ENCODE data around the gene COL24A1.
"Not testable (repeated sequence)": the region's sequence is repeated elsewhere in the genome, so short reads cannot be mapped to it uniquely, and the experiment has no call there.

Gene COL24A1

DNA sequence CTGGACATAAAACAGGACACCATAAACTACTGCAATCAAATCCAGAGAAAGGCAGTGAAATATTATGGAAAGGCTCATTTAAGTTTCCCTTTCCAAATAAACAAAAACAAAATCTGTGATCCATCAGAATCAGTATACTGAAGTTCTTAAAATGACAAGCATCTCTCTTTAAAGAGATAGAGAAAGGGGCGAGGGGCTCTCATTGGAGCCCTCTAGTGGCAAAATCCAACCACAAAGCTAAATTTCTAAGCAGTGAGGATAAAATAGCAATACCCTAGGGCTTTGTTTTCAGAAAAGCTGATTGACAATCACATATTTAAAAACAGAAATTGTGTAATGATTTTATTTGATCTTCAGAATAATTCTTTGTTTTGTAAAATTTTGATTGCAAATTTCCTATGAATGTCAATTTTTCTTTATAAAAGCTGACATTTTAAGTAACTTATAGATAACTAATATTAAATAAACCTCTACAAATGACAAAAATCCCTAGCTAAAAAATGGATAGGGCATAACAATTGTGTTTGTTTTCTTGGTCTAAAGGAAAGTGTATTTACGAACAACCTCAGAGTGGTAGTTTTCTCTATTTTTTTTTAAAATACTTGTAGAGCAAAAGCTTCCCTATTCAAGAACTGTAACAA is 138.2 kb downstream of the COL24A1 start:
- peak; percentile 3 for DNase-seq (ENCODE audit: insufficient read length, low spot score)

DNA sequence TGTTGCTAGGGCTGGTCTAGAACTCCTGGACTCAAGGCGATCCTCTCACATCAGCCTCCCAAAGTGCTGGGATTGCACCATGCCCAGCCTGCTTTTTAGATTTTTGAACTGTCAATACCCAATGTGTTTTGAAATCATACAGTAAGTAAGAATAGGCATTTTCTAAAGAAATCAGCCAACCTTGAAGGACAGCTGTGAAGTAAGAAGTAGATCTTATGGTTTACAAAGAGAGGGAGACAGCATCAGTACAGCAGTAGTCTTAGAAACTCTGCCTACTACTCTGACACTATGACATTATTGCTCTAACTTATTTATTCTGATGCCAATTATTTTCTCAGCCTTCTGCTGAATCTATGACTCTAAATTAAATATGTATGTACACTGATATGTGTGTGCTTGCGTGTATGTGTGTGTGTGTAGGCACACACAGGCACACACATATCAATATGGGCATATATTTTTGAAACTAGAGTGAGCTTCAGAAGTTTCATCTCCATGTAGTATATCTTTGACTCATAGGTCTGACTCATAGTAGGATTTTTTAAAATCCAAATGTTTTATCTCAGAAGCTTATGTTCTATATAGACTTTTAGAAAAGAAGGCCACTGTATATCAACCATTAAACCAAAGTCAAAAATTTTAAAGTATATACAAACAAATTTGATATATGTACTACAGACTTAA is 140.4 kb downstream of the COL24A1 start:
- TF ChIP-seq POLR2A (IDR thresholded peaks at IDR 0.05; ENCODE audit: low read depth, low read length) = no peak
- FAIRE-seq = no peak

More for the DNA sequence above, 138.2 kb downstream of the COL24A1 start:
- TF ChIP-seq POLR2A (IDR thresholded peaks at IDR 0.05; ENCODE audit: low read depth, low read length) = no peak
- peak; percentile 76 for FAIRE-seq

DNA sequence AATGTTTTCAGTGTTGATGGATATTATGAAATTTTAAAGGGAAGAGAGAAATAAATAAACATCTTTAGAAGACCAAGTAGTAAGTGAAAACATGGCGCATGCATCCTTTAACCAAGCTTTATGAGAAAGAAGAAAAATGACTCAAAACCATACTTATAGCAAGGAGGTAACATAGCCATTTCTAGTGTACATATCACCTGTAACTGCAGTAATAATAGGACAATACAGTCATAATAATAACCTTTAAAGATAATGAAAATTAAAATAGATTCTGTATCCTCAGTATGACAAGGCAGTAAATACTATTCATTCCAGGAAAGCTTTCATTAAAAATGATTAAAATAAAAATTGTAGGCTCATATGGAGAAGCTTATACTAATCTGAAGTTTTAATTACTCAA is 141.2 kb downstream of the COL24A1 start:
- no peak for FAIRE-seq
- DNase-seq (ENCODE audit: insufficient read length, low spot score) = no peak
- TF ChIP-seq POLR2A (IDR thresholded peaks at IDR 0.05; ENCODE audit: low read depth, low read length) = no peak

More for the DNA sequence above, 140.4 kb downstream of the COL24A1 start:
- no peak for DNase-seq (ENCODE audit: insufficient read length, low spot score)

DNA sequence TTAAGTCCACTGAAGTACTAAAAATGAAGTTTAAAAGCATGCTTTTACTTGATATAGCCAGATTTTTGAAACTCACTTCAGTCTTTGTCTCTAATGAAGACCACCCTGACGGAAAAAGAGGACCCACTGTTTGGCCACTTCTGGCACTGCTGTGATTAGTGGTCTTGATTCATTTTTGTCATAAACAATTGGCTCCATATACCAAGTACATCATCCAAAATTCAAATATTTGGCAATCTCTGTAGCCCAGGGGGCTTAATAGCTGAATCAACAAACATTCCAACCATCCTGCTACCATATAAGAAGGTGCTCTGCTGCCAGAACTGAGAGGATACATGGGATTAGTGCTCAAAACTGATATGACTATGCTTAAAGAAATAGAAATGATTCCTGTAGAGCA is 156.0 kb downstream of the COL24A1 start:
- FAIRE-seq (no peak), DNase-seq (ENCODE audit: insufficient read length, low spot score) (no peak)
- TF ChIP-seq POLR2A (IDR thresholded peaks at IDR 0.05; ENCODE audit: low read depth, low read length) = no peak

DNA sequence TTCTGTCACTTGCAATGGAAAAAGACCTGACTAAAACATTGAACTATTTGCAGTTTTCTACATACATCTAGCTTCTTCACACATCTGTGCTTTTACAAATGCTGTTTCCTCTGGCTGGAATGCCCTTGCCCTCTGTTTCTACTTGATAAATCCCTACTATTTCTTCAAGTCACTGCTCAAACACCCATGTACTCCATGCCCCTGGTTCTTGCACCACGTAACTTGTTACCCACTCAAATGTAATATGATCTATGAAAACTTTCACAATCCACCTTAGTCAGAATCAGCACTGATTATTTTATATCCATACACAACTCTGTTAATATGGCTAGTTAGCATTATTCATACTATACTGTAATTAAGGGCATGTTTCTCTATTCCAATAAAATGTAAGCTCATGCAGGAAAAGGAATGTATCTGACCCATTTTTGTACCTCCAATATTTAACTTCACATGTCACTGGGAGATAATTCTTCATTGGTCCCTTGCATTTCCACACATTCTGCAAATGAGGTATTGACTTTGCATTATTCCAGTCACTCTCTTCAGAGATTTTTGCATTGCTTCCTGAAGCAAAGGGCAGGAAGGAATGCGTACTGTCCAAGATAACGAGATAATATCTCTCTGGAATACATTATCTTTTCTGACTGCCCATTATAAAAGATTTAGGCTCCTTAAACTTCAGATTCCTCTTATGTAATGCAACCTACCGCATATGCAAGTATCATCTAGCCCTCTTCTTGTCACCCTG is 158.3 kb downstream of the COL24A1 start:
- no peak for TF ChIP-seq POLR2A (IDR thresholded peaks at IDR 0.05; ENCODE audit: low read depth, low read length)
- no peak for FAIRE-seq
- no peak for DNase-seq (ENCODE audit: insufficient read length, low spot score)

DNA sequence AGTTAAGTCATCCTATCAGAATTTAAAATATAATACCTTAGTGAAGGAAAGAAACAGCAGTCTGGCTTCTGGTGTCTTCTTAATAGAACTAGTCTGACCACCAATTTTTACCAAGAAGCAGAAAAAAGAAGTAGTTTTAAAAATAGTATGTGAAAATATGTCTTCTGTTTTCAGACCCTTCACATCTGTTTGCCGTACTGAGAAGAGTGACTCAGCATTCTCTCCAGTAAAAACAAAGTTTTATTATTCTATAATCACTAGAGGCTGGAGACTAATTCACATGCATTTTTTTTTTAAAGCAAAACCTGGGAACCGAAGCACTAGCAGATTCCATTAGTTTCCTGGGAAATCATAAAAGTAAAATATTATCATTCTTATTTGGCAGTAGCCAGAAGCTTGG is 163.8 kb downstream of the COL24A1 start:
- no peak for TF ChIP-seq POLR2A (IDR thresholded peaks at IDR 0.05; ENCODE audit: low read depth, low read length)
- DNase-seq (ENCODE audit: insufficient read length, low spot score) (no peak), FAIRE-seq (no peak)

DNA sequence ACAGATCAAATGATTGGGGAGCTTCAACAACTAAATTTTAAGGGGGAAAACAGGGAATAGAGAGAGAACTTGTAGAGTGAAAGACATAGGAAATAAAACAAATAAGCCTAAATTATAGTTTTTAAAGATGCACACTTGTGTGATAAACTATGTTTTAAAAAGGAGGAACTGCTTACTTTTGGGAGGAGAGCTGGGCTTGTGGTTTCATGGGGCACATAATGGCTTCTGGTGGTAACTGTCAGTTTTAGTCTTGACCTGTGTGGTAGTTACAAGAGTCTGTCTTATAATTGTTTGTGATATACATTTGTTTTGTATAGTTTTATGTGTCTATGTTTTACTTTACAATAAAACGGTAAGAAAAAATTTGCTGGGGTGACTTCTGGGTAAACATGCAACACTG is 165.3 kb downstream of the COL24A1 start:
- FAIRE-seq = no peak
- DNase-seq (ENCODE audit: insufficient read length, low spot score) = no peak
- no peak for TF ChIP-seq POLR2A (IDR thresholded peaks at IDR 0.05; ENCODE audit: low read depth, low read length)

DNA sequence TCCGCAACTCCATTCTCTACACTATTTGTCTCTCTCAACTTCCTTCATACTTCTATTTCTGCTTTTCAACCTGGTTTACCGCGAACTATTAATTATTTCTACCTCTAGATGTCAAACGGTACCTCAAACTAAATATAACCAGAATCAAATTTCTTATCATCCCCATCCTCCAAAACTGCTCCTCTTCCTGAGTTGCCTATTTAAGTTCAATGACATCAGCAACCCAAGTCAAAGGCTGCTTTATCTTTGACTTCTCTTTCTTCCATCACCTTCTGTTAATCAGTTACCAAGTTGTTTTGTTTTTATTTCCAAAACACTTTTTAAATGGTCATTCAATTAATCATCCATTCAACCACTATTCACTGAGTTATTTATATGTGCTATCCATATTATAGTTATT is 171.9 kb downstream of the COL24A1 start:
- DNase-seq (ENCODE audit: insufficient read length, low spot score) (no peak), FAIRE-seq (no peak)
- no peak for TF ChIP-seq POLR2A (IDR thresholded peaks at IDR 0.05; ENCODE audit: low read depth, low read length)

DNA sequence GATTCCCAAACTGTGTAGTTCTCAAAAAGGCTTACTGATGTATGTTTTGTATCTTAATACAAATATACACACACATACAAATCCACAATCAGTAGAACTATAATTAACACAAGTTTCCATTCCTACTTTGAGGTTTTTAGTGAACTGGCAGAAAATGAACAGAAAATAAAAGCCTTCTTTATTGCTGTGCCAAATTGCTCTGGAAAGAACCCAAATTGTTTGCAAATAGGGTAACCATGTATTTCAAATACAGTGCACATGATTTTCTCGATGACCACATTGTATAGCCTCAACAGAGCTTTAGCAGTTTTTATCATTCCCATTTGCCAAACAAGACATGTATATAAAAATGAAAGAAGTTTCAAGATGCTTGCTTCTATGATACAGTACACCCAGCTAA is 173.3 kb downstream of the COL24A1 start:
- no peak for DNase-seq (ENCODE audit: insufficient read length, low spot score)
- FAIRE-seq = no peak
- TF ChIP-seq POLR2A (IDR thresholded peaks at IDR 0.05; ENCODE audit: low read depth, low read length) = no peak

DNA sequence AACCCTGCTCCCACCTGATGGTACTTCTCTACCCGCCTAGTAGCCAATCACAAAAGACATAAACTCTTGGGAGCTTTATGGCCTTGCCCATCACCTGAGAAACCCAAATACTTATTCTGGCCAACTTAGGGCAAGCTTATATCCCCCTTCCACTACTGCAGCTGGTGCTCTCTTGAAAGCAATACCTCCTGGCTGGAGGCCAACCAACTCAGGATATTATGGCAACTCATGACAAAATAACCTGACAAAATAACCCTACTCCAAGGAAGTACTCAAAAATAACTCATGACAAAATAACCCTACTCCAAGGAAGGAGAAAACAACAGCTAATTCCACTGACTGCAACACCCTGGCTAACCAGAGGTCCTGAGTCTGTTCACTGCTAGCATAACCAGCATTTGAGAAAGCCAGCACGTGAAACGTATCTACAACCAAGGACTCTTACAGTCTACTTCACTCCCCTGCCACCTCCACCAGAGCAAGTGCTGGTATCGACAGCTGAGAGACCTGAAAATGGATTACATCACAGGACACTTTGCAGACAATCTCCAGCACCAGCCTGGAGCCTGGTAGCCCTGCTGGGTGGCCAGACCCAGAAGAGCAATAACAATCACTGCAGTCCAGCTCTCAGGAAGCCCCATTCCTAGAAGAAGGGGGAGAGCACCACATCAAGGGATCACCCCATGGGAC is 179.9 kb downstream of the COL24A1 start:
- no peak for DNase-seq (ENCODE audit: insufficient read length, low spot score)
- TF ChIP-seq POLR2A (IDR thresholded peaks at IDR 0.05; ENCODE audit: low read depth, low read length) = no peak
- FAIRE-seq = no peak

DNA sequence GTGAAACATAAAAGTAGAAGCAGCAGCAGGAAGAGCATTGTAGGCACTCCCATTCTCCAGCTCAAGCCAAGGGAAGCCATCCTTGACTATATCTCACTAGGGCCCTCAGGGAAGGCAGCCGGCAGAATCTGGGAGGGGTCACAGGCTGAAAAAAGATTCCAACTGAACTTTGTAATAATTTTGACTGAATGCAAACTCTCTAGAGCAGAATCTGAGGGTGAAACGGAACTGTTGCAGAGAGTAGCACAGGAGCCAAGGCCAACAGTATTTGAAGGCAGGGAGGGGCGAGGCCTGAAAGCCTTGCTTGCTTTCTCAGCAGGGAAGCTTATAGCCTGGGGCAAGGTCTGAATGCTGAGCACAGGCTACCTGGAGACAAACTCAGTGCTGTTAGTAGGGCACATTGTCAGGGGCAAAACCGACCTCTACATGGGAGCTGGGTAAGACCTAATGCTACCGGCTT is 180.6 kb downstream of the COL24A1 start:
- no peak for DNase-seq (ENCODE audit: insufficient read length, low spot score)
- no peak for TF ChIP-seq POLR2A (IDR thresholded peaks at IDR 0.05; ENCODE audit: low read depth, low read length)
- FAIRE-seq = no peak

DNA sequence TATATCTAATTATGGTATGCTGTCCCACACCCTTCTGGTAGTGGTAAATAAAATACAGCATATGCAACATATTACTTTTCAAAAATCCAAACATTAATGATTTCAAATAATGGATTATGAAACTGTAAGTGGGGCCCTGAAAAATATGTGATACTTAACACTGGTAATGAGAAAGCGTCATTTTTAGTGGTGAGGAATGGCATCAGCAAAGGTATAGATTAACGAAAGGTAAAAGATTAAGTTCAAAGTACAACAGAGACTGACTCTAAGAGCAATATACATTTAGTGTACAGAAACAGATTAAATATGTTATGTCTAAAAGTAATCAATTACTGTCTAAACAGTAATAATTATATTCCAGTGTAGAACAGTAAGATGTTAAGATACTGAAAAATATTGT is 194.1 kb downstream of the COL24A1 start:
- DNase-seq (ENCODE audit: insufficient read length, low spot score) = no peak
- TF ChIP-seq POLR2A (IDR thresholded peaks at IDR 0.05; ENCODE audit: low read depth, low read length) = no peak
- FAIRE-seq = no peak

DNA sequence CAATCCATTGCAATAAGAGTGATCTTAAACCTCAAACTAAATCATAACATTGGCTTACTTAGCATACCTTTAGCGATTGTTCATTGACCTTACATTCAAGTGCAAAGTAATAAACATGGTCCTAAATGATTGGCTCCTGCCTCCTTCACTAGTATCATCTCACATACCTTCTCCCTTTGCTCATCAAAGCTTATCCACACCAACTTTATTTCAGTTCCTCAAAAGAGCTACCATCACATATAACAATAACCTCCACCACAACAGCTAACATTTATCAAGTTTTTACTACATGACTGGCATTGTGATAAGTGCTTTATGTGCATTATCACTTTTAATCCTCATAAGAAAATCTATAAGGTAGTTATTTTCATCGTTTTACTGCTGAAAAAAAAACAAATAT is 198.8 kb downstream of the COL24A1 start:
- no peak for FAIRE-seq

DNA sequence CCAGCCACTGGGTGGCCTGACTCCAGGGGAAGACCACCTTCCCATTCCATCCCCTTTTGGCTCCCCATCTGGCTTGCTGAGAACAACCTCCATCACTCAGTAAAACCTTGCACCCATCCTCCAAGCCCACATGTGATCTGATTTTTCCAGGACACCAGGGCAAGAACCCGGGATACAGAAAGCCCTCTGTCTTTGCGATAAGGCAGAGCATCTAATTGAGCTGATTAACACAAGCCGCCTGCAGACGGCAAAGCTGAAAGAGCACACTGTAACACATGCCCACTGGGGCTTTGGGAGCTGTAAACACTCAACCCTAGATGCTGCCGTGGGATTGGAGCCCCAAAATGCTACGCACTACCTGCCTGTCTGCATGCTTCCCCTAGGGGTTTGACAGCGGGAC is 201.4 kb downstream of the COL24A1 start:
- FAIRE-seq; DNase-seq (ENCODE audit: insufficient read length, low spot score): not testable (repeated sequence)

More for the DNA sequence above, 198.8 kb downstream of the COL24A1 start:
- no peak for TF ChIP-seq POLR2A (IDR thresholded peaks at IDR 0.05; ENCODE audit: low read depth, low read length)
- DNase-seq (ENCODE audit: insufficient read length, low spot score) = no peak
